ENCODE results near the gene NPR2.

Gene NPR2

GRCh38 chr9:35835766-35836165 is 44.4 kb downstream of the NPR2 start:
- TF ChIP-seq CSDC2 (CRISPR knock-in tag; IDR thresholded peaks at IDR 0.05) (no peak), ZNF70 (CRISPR knock-in tag; IDR thresholded peaks at IDR 0.05) (no peak), ZNF565 (CRISPR knock-in tag; conservative IDR thresholded peaks at IDR 0.05; ENCODE audit: low read depth) (no peak), OSR1 (CRISPR knock-in tag; IDR thresholded peaks at IDR 0.05) (no peak), ARNTL (CRISPR knock-in tag; IDR thresholded peaks at IDR 0.05; ENCODE audit: borderline replicate concordance, low read depth) (no peak), TCF4 (CRISPR knock-in tag; IDR thresholded peaks at IDR 0.05; ENCODE audit: borderline replicate concordance) (no peak), RARB (CRISPR knock-in tag; IDR thresholded peaks at IDR 0.05) (no peak), ESRRG (CRISPR knock-in tag; IDR thresholded peaks at IDR 0.05) (no peak), ISL1 (CRISPR knock-in tag; IDR thresholded peaks at IDR 0.05) (no peak), TOX (CRISPR knock-in tag; IDR thresholded peaks at IDR 0.05; ENCODE audit: borderline replicate concordance) (no peak), CSRNP3 (CRISPR knock-in tag; IDR thresholded peaks at IDR 0.05) (no peak), ZFP30 (CRISPR knock-in tag; IDR thresholded peaks at IDR 0.05) (no peak), POU6F1 (CRISPR knock-in tag; IDR thresholded peaks at IDR 0.05; ENCODE audit: borderline replicate concordance, low read depth) (no peak), BACH2 (CRISPR knock-in tag; IDR thresholded peaks at IDR 0.05; ENCODE audit: borderline replicate concordance) (no peak), CREB5 (CRISPR knock-in tag; IDR thresholded peaks at IDR 0.05; ENCODE audit: low read depth) (no peak), GLIS3 (CRISPR knock-in tag; IDR thresholded peaks at IDR 0.05) (no peak), SNAI2 (CRISPR knock-in tag; IDR thresholded peaks at IDR 0.05) (no peak)
- no peak for ATAC-seq

GRCh38 chr9:35836595-35836994 is 45.2 kb downstream of the NPR2 start:
- ATAC-seq: no peak
- TF ChIP-seq ZC3H10 (CRISPR knock-in tag; IDR thresholded peaks at IDR 0.05) (no peak), ZNF8 (CRISPR knock-in tag; IDR thresholded peaks at IDR 0.05) (no peak), ISL1 (CRISPR knock-in tag; IDR thresholded peaks at IDR 0.05) (no peak), ARNTL (CRISPR knock-in tag; IDR thresholded peaks at IDR 0.05; ENCODE audit: borderline replicate concordance, low read depth) (no peak), PPARA (CRISPR knock-in tag; IDR thresholded peaks at IDR 0.05; ENCODE audit: borderline replicate concordance) (no peak), CREB5 (CRISPR knock-in tag; IDR thresholded peaks at IDR 0.05; ENCODE audit: low read depth) (no peak), ZFP3 (CRISPR knock-in tag; IDR thresholded peaks at IDR 0.05) (no peak), CSDC2 (CRISPR knock-in tag; IDR thresholded peaks at IDR 0.05) (no peak), ESRRG (CRISPR knock-in tag; IDR thresholded peaks at IDR 0.05) (no peak), TCF4 (CRISPR knock-in tag; IDR thresholded peaks at IDR 0.05; ENCODE audit: borderline replicate concordance) (no peak), CSRNP3 (CRISPR knock-in tag; IDR thresholded peaks at IDR 0.05) (no peak), POU6F1 (CRISPR knock-in tag; IDR thresholded peaks at IDR 0.05; ENCODE audit: borderline replicate concordance, low read depth) (no peak)
- TF ChIP-seq, protein P1, sequence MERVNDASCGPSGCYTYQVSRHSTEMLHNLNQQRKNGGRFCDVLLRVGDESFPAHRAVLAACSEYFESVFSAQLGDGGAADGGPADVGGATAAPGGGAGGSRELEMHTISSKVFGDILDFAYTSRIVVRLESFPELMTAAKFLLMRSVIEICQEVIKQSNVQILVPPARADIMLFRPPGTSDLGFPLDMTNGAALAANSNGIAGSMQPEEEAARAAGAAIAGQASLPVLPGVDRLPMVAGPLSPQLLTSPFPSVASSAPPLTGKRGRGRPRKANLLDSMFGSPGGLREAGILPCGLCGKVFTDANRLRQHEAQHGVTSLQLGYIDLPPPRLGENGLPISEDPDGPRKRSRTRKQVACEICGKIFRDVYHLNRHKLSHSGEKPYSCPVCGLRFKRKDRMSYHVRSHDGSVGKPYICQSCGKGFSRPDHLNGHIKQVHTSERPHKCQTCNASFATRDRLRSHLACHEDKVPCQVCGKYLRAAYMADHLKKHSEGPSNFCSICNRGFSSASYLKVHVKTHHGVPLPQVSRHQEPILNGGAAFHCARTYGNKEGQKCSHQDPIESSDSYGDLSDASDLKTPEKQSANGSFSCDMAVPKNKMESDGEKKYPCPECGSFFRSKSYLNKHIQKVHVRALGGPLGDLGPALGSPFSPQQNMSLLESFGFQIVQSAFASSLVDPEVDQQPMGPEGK (CRISPR knock-in tag; IDR thresholded peaks at IDR 0.05; ENCODE audit: borderline replicate concordance): no peak
